H1 (cell line): Measurements from ENCODE around the gene CDK13. TPM values are rescaled to one million over a fixed set of nuclear protein-coding genes. Genes with fewer than 3 reads are reported as not detected.

Experiments used
- CTCF ChIA-PET: fragments of 300-600 bp; sonication (Branson Sonifier 250); formaldehyde crosslinking; loops from one replicate; lab custom pipeline; 2021; ENCODE audit not compliant: partially characterized antibody; lab: Charles Lee
- POLR2A ChIA-PET: fragments of 300-600 bp; sonication (Branson Sonifier 250); formaldehyde crosslinking; loops from one replicate; lab custom pipeline; 2021; ENCODE audit warnings: inconsistent platforms; ENCODE audit not compliant: partially characterized antibody; lab: Charles Lee
- DNase-seq, 2 experiments: peaks; one replicate each; pipeline versions ENCODE4 v3.0.0 to v3.0.0-alpha.2; 2010 to 2022; ENCODE audit warnings: low spot score in 2 of 2, low read depth in 1 of 2, mixed read lengths in 1 of 2
- FAIRE-seq: peaks from 2 replicates; lab custom pipeline; 2011; peaks lifted over from hg19 to GRCh38; lab: Jason Lieb, UNC
- H2AFZ ChIP-seq: 2 replicates; pipeline ENCODE4 v1.8.1; 2012; ENCODE audit warnings: low read length, inconsistent platforms
- H2AK5ac ChIP-seq: 2 replicates; pipeline ENCODE4 v1.6.1; 2013; ENCODE audit warnings: low read depth, low read length
- H2BK120ac ChIP-seq: replicated peaks from 2 replicates; pipeline ENCODE3; 2013; ENCODE audit warnings: low read depth, low read length, inconsistent platforms
- H2BK12ac ChIP-seq: 2 replicates; pipeline ENCODE4 v1.6.1; 2013; ENCODE audit warnings: low read depth, low read length
- H2BK15ac ChIP-seq: 2 replicates; pipeline ENCODE4 v1.6.1; 2013; ENCODE audit warnings: low read length
- H2BK20ac ChIP-seq: 2 replicates; pipeline ENCODE4 v1.6.1; 2013; ENCODE audit warnings: low read length
- H2BK5ac ChIP-seq: 2 replicates; pipeline ENCODE4 v1.6.1; 2013; ENCODE audit warnings: low read depth, low read length
- H3K14ac ChIP-seq: 2 replicates; pipeline ENCODE4 v1.6.1; 2013; ENCODE audit warnings: inconsistent platforms; ENCODE audit not compliant: insufficient read length
- H3K18ac ChIP-seq: 2 replicates; pipeline ENCODE4 v1.6.1; 2013; ENCODE audit warnings: low read length; ENCODE audit errors: extremely low read depth
- H3K23ac ChIP-seq: 2 replicates; pipeline ENCODE4 v1.6.1; 2013; ENCODE audit warnings: inconsistent platforms; ENCODE audit not compliant: insufficient read length
- H3K23me2 ChIP-seq: 2 replicates; pipeline ENCODE4 v1.6.1; 2013; ENCODE audit warnings: low read depth, low read length
- H3K27ac ChIP-seq: 2 replicates; pipeline ENCODE4 v1.6.1; 2011; ENCODE audit warnings: low read depth, low read length, inconsistent platforms
- H3K27me3 ChIP-seq, 4 experiments: replicated peaks in 1 of 4; 1 replicate in 1 of 4; 2 replicates in 3 of 4; pipeline versions ENCODE4 v1.6.1 to v1.8.1; 2011 to 2013; ENCODE audit warnings: low read length in 3 of 4, mild to moderate bottlenecking in 3 of 4, inconsistent platforms in 2 of 4, mixed read lengths in 2 of 4, moderate library complexity in 1 of 4; ENCODE audit not compliant: control insufficient read depth in 3 of 4, insufficient read depth in 3 of 4; ENCODE audit errors: extremely low read depth in 1 of 4
- H3K36me3 ChIP-seq, 4 experiments: 2 replicates each; pipeline versions ENCODE4 v1.6.1 to v1.8.1; 2011 to 2013; ENCODE audit warnings: mild to moderate bottlenecking in 4 of 4, low read length in 3 of 4, moderate library complexity in 2 of 4, control low read depth in 1 of 4, inconsistent platforms in 1 of 4; ENCODE audit not compliant: insufficient read depth in 4 of 4, control insufficient read depth in 2 of 4
- H3K4ac ChIP-seq: replicated peaks from 2 replicates; pipeline ENCODE3; 2013; ENCODE audit warnings: low read length, low read depth, mixed read lengths, inconsistent platforms; ENCODE audit not compliant: insufficient read length
- H3K4me1 ChIP-seq, 4 experiments: replicated peaks in 1 of 4; 1 replicate in 1 of 4; 2 replicates in 3 of 4; pipeline versions ENCODE4 v1.6.1 to v1.8.1; 2011 to 2013; ENCODE audit warnings: low read length in 3 of 4, inconsistent platforms in 2 of 4, mixed read lengths in 1 of 4; ENCODE audit not compliant: insufficient read depth in 4 of 4, control insufficient read depth in 3 of 4
- H3K4me2 ChIP-seq, 2 experiments: 2 replicates each; pipeline versions ENCODE4 v1.6.1 to v1.8.1; 2011 to 2013; ENCODE audit warnings: low read depth in 2 of 2, low read length in 2 of 2, control low read depth in 1 of 2, inconsistent platforms in 1 of 2, mild to moderate bottlenecking in 1 of 2; ENCODE audit not compliant: insufficient read depth in 1 of 2
- H3K4me3 ChIP-seq, 4 experiments: fragments of 200-600, 300-600 bp in 1 of 4; sonication (generic), shearing (Covaris generic), sonication (Bioruptor Twin) in 1 of 4; 2 replicates each; pipeline versions ENCODE4 v1.5.1 to v1.8.1; 2011 to 2016; ENCODE audit warnings: low read length in 4 of 4, low read depth in 3 of 4, control low read depth in 2 of 4, inconsistent platforms in 2 of 4, mild to moderate bottlenecking in 2 of 4, mixed read lengths in 1 of 4, moderate library complexity in 1 of 4; ENCODE audit not compliant: insufficient read depth in 2 of 4; ENCODE audit errors: extremely low read depth in 1 of 4
- H3K56ac ChIP-seq: replicated peaks from 2 replicates; pipeline ENCODE3; 2013; ENCODE audit warnings: low read depth, mild to moderate bottlenecking, mixed read lengths, low read length, inconsistent platforms; ENCODE audit not compliant: insufficient read length
- H3K79me1 ChIP-seq: 2 replicates; pipeline ENCODE4 v1.6.1; 2013; ENCODE audit warnings: low read depth, low read length, control low read depth
- H3K79me2 ChIP-seq, 2 experiments: 2 replicates each; pipeline versions ENCODE4 v1.6.1 to v1.8.1; 2012 to 2013; ENCODE audit warnings: low read length in 2 of 2, mild to moderate bottlenecking in 2 of 2, inconsistent platforms in 1 of 2; ENCODE audit not compliant: insufficient read depth in 2 of 2, control insufficient read depth in 1 of 2
- H3K9ac ChIP-seq, 4 experiments: replicated peaks in 1 of 4; 1 replicate in 1 of 4; 2 replicates in 3 of 4; pipeline versions ENCODE4 v1.6.1 to v1.8.1; 2011 to 2013; ENCODE audit warnings: low read depth in 3 of 4, low read length in 3 of 4, control low read depth in 2 of 4, mild to moderate bottlenecking in 2 of 4, moderate library complexity in 2 of 4, inconsistent platforms in 1 of 4; ENCODE audit errors: extremely low read depth in 1 of 4
- H3K9me3 ChIP-seq, 2 experiments: 2 replicates each; pipeline versions ENCODE4 v1.6.1 to v1.8.1; 2012 to 2013; ENCODE audit warnings: mild to moderate bottlenecking in 2 of 2, moderate library complexity in 2 of 2, control low read depth in 1 of 2, inconsistent platforms in 1 of 2, low read depth in 1 of 2, low read length in 1 of 2, mixed read lengths in 1 of 2; ENCODE audit not compliant: insufficient read depth in 2 of 2
- H4K20me1 ChIP-seq, 2 experiments: replicated peaks in 1 of 2; 2 replicates each; pipeline versions ENCODE3 to v1.8.1; 2011 to 2013; ENCODE audit warnings: inconsistent platforms in 2 of 2, low read length in 2 of 2, mild to moderate bottlenecking in 1 of 2; ENCODE audit not compliant: insufficient read depth in 2 of 2, control insufficient read depth in 1 of 2
- H4K5ac ChIP-seq: 2 replicates; pipeline ENCODE4 v1.6.1; 2013; ENCODE audit warnings: low read length, low read depth, mixed read lengths, inconsistent platforms; ENCODE audit not compliant: insufficient read length
- H4K8ac ChIP-seq: 2 replicates; pipeline ENCODE4 v1.8.0; 2013; ENCODE audit warnings: mild to moderate bottlenecking, moderate library complexity, low read length, inconsistent platforms; ENCODE audit not compliant: insufficient read depth; ENCODE audit errors: extremely low read depth
- H4K91ac ChIP-seq: replicated peaks from 2 replicates; pipeline ENCODE3; 2013; ENCODE audit warnings: low read length, mixed read lengths, inconsistent platforms; ENCODE audit not compliant: insufficient read length
- CHD2 ChIP-seq: IDR thresholded peaks from 2 replicates; pipeline ENCODE4 v1.6.1; 2012; ENCODE audit warnings: low read length, improper control_type of control experiment
- CREB1 ChIP-seq: IDR thresholded peaks from 2 replicates; pipeline ENCODE4 v1.6.1; 2012; ENCODE audit warnings: inconsistent platforms
- HDAC6 ChIP-seq: IDR thresholded peaks from one replicate; pipeline ENCODE4 v1.7.1; 2012; ENCODE audit warnings: low read depth, mild to moderate bottlenecking, inconsistent platforms, low read length, moderate library complexity
- JUN ChIP-seq: IDR thresholded peaks from 2 replicates; pipeline ENCODE4 v1.6.1; 2011; ENCODE audit warnings: low read depth, mild to moderate bottlenecking, improper control_type of control experiment, low read length
- MAFK ChIP-seq: IDR thresholded peaks from 2 replicates; pipeline ENCODE4 v1.6.1; 2012; ENCODE audit warnings: low read depth, mild to moderate bottlenecking, improper control_type of control experiment, low read length
- NANOG ChIP-seq: IDR thresholded peaks from 2 replicates; pipeline ENCODE4 v1.6.1; 2011; ENCODE audit warnings: low read length, low read depth, mild to moderate bottlenecking, inconsistent platforms; ENCODE audit not compliant: insufficient read depth, poor library complexity, severe bottlenecking
- NRF1 ChIP-seq: IDR thresholded peaks from 2 replicates; pipeline ENCODE4 v1.6.1; 2011; ENCODE audit warnings: mild to moderate bottlenecking, low read depth, low read length, improper control_type of control experiment
- RAD21 ChIP-seq, 2 experiments: IDR thresholded peaks in 1 of 2; conservative IDR thresholded peaks in 1 of 2; 2 replicates each; pipeline ENCODE4 v1.6.1; 2011; ENCODE audit warnings: low read depth in 2 of 2, low read length in 2 of 2, improper control_type of control experiment in 1 of 2, inconsistent platforms in 1 of 2, mild to moderate bottlenecking in 1 of 2, moderate library complexity in 1 of 2
- polyA plus RNA-seq, 7 experiments: library from polyadenylated mRNA; depleted of rRNA in 3 of 7; stranded (reverse) in 5 of 7; unstranded in 2 of 7; fragments of >200 nt in 5 of 7; fragments of 200-250 nt in 2 of 7; gene quantifications; 1 replicate in 5 of 7; 2 replicates in 1 of 7; 4 replicates in 1 of 7; pipeline versions ENCODE4 v1.2.1 to v1.2.3, GENCODE V29; 2011 to 2013; ENCODE audit warnings: missing spikeins in 2 of 7, mixed read lengths in 2 of 7
- total RNA-seq: library from RNA; stranded (reverse); fragmentation: NEBNext Ultra II Directional; extraction: Animal tissue kit (Norgen Biotek cat#: 25700); gene quantifications from 2 replicates; pipeline ENCODE4 v1.2.1, GENCODE V29; 2021

CDK13 gene
- total and polyA plus RNA-seq, 2 of the 8 experiments (the other 6 are each of a cell fraction or from before 2014, with no cell fraction given): 22.6 to 49.5 TPM

DNA sequence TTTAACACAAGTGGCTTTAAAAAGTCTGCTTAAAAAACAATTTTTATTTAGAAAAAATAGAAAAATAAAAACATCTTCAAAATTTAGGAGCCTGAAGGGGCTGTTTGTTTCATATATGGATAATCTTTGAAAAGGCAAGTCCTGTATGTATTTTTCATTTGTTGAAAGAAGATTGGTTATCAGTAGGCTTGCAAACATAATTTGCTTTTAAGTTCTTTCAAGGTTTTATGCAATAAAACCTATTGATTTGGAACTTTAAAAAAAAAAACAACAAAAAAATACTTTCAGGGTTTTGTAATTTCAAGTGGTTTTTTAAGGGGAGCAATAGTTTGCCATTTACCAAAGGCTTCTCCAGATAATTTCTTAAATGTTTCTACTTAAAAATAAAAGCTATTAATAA is 148.8 kb downstream of the CDK13 start:
- no peak overlapping the region for H2BK120ac ChIP-seq
- H3K9ac ChIP-seq: no peak overlapping the region
- no peaks in the 10 kb centered on the region for H3K79me2 ChIP-seq
- H3K36me3 ChIP-seq: peaks cover 6 to 18% (median 9%) of the 10 kb centered on the region in 4 experiments
- no peak overlapping the region for H3K23ac ChIP-seq
- no peaks in the 10 kb centered on the region for H3K23me2 ChIP-seq
- ChIA-PET CTCF (interaction anchor here (0.6 to 1.3 kb wide), 4 partner anchors 35 to 1749 kb away, joined by 3 to 5 read pairs (median 3); partner anchors contain the start of genes MPLKIP and SUGCT), POLR2A (no interaction called here)
- H3K27me3 ChIP-seq: no peaks in the 10 kb centered on the region
- H3K4me2 ChIP-seq: no peak overlapping the region
- H3K56ac ChIP-seq: no peak overlapping the region
- H2BK5ac ChIP-seq: no peak overlapping the region
- H2AK5ac ChIP-seq: no peak overlapping the region
- H2BK15ac ChIP-seq: no peak overlapping the region
- no peak overlapping the region for H4K8ac ChIP-seq
- no peaks in the 10 kb centered on the region for H4K20me1 ChIP-seq
- H3K9me3 ChIP-seq: no peaks in the 10 kb centered on the region
- H3K18ac ChIP-seq: no peak overlapping the region
- no peak for FAIRE-seq
- no peak overlapping the region for H2AFZ ChIP-seq
- no peak overlapping the region for H2BK20ac ChIP-seq
- H3K4me3 ChIP-seq: no peak overlapping the region
- DNase-seq: no peak
- H4K91ac ChIP-seq: no peak overlapping the region
- H3K4me1 ChIP-seq: peaks cover 0 to 4% (median 2%) of the 10 kb centered on the region in 4 experiments; a peak in 4 of 7 replicates
- H3K14ac ChIP-seq: no peak overlapping the region
- H3K79me1 ChIP-seq: no peaks in the 10 kb centered on the region
- no peak overlapping the region for H4K5ac ChIP-seq
- H2BK12ac ChIP-seq: no peak overlapping the region
- no peak overlapping the region for H3K27ac ChIP-seq
- H3K4ac ChIP-seq: no peak overlapping the region
- no peak for TF ChIP-seq CREB1
- TF ChIP-seq NRF1: no peak
- TF ChIP-seq MAFK: no peak
- no peak for TF ChIP-seq CHD2
- no peak for TF ChIP-seq HDAC6
- TF ChIP-seq RAD21 (IDR thresholded peaks at IDR 0.05 in 1 of 2, conservative IDR thresholded peaks at IDR 0.05 in 1 of 2; ENCODE audit: low read depth in 2 of 2, low read length in 2 of 2): no peak
- TF ChIP-seq JUN: no peak
- no peak for TF ChIP-seq NANOG
